Activated CD4-positive, CD25-positive, alpha-beta regulatory T cell (primary cell): ENCODE data around the gene NAA25.
A peak's percentile ranks its signal among the peaks of the same experiment; 100 is the strongest.
"Not testable (repeated sequence)": the region's sequence is repeated elsewhere in the genome, so short reads cannot be mapped to it uniquely, and the experiment has no call there.

Experiments used
- DNase-seq, 4 experiments: peaks; one replicate each; lab custom pipeline; 2025; lab: John Stamatoyannopoulos, UW

The NAA25 gene

DNA sequence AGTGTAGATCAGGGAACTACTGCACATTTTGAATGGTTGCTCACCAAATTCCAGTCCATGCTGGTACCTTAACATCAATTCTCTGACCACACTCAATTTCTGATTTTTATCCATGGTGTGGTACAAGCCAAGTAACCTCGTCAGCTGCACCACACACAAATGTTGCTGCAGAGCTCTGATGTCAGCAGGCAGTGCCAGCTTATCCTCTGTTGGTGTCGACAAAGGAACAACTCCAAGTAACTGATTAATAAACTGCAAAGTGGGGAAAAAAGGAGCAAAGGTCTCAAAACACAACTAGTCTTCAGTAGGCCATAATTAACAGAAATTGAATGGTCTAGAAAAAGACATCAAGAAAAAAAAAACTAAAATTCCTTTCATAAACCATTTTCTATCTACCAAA is 47.4 kb downstream of the NAA25 start:
- DNase-seq, result no peak

DNA sequence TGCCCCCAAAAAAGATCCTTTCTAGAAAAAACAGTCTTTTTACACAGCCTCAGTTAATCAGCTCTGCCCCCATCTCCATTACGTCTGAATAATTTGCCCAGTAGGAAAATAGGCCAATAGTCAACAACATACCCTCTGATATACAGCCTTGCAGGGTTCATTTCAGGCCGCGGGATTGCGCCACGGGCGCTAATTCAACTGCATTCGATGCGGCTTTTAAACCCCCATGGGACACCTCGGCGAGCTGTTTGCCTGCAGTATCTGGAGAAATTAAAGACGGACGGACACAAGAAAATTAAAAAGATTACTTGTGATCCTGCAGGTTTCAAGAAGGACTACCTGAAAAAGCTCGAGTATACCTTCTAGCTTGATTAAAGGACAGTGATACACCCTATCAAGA is 59.2 kb downstream of the NAA25 start:
- DNase-seq, result no peak

DNA sequence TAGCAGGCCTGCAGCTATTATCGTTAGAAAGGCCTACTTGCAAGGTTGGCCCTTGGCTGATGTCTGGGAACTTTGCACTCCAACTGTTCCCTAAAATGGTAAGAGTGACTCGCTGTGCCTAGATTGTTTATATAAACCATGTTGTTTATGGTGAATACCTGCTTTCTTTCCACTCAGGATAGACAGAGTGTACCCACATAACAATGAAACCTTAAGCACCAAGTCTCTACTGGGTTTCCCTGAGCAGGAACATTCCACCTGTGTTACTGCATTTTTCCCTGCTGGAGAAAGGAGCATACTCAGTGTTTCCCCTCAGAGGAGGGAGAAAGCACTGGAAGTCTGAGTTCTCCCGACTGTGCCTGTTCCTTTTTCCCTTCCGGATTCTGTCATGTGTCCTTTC is 62.6 kb downstream of the NAA25 start:
- DNase-seq, result no peak

DNA sequence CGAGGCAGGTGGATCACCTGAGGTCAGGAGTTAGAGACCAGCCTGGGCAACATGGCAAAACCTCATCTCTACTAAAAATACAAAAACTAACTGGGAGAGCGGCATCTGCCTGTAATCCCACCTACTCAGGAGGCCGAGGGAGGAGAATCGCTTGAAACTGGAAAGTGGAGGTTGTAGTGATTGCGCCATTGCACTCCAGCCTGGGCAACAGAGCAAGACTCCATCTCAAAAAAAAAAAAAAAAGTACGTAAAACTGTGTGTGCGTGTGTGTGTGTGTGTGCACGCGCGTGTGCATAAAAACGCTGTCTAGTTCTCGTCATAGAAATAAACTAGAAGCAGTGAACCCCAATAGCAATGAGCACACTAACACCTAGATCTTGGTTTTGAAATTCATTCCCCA is 72.0 kb downstream of the NAA25 start:
- DNase-seq, result not testable (repeated sequence)

DNA sequence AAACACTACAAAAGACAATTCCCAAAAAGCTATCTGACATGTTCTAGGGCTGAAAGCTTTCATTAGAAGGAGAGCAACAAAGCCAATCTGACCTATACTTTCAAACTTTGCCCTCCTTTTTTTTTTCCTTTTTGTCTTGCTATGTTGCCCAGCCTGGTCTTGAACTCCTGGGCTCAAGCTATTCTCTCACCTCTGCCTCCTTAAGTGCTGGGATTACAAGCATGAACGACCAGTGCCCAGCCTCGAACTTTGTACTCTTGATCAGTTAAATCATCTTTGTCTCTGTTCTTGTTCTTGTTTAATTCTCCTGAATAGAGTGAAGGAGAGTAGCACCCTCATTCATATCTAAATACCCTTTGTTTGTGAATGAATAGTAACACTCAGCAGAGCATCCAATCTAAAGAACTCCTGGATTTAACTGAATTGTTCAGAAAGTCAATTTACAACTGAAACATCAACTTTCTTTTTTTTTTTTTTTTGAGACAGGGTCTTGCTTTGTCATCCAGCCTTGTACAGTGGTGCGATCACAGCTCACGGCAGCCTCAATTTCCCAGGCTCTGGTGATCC is 73.3 kb downstream of the NAA25 start:
- no peak for DNase-seq

DNA sequence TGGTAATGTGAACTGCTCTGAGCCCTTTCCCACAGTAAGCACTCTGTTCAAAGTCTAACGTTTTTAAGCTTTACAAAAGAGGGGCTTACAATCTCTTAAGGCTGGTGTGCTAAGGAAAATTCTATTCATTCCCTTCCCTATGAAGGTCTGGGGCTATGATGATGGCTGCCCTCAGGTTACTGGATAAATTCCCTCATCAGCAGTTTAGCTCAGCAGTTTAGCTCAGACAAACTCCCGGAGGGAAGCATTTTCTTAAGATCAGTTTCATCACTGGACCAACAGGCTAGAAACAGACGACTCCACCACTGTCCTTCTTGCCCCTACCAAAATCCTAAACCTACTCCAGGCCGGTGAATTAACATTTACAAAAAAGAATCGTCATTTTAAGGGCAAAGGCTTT is 76.3 kb downstream of the NAA25 start:
- no peak for DNase-seq

DNA sequence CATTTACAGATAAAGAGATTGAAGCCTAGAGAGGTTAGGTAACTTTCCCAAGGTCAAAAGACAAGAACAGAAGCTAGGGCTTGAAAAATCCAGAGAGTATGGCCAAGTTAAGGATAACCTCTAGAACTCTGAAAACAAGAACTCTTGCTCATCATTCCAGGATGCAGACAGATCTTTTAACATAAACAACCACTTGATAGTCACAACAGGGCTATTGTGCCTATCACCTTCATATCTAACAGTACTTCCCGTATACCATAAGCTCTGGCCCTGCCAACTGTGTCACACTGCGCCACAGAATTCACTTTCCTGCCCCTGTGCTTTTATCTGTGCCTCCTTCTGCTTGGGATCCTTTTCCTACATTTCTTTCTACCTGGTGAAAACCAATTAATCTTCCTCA is 77.1 kb downstream of the NAA25 start:
- DNase-seq, result no peak

DNA sequence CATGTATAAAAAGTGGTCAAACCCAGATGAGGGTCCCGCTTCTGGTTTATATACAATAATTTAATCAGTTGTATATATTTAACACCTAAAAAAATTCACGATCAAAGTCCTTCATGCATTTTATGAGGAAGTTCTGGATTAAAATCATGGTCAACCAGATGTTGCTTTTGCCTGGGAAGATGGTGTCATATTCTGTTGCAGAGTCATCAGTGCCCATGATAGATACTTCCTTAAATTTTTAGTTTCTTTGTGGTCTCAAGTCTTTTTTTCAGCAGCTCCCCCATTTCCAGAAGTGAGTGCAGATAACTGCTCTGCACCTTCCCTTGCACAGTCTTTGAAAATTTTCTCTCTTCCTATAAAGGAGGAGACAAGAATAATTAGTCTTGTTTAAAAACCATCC is 79.3 kb downstream of the NAA25 start:
- no peak for DNase-seq

DNA sequence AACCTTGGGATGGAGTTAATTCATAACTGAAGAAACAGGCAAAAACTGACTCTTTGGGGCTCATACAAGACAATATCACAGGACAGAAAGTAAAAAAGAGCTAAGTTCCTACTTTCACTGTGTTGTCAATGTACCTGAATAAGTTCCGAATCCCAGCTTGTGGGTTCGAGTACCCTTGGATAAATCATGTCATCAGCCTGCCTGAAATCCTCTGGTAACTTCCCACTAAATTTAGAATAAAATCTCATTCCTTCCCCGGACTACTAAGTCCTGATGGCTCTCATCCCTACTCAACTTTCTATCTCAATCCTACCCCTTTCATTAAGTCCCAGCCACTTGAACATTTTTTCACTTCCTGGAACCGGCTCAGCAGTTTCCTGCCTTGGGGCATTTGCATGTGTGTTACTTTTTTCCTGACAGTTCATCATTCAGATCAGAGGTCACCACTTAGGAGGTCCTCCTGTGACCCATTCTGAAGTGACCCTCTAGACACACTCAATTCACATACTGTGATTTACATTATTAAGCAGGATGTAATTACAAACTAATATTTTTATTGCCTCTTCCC is 82.7 kb downstream of the NAA25 start:
- DNase-seq, result no peak

DNA sequence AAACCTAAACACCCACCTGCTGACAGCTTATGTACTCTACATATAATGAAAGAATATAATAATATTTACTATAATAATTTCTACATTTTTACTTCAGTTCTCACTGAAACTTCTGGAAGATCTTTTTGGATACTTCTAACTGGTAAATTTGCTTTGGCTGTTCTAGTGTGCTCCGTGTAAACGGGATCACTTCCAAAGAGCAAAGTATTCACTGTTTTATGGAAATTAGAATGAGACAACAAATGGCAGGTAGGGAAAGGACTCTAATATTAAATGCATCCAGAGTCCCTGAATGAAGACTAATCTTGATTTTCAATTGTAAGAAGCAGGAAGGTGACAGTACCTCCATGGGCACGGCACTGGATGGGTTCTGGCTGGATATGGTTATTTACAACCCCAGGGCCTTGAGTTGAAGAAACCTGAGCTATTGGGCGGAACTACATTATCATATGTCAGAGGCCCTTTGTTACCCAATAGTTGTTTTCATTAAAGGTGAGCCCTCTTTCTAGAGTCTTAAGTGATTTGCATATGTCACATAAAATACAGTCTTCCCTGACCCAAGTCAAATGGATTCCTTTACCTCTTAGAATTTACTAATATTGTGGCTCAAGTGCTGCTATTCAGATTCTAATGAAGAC is 84.7 kb downstream of the NAA25 start:
- no peak for DNase-seq

DNA sequence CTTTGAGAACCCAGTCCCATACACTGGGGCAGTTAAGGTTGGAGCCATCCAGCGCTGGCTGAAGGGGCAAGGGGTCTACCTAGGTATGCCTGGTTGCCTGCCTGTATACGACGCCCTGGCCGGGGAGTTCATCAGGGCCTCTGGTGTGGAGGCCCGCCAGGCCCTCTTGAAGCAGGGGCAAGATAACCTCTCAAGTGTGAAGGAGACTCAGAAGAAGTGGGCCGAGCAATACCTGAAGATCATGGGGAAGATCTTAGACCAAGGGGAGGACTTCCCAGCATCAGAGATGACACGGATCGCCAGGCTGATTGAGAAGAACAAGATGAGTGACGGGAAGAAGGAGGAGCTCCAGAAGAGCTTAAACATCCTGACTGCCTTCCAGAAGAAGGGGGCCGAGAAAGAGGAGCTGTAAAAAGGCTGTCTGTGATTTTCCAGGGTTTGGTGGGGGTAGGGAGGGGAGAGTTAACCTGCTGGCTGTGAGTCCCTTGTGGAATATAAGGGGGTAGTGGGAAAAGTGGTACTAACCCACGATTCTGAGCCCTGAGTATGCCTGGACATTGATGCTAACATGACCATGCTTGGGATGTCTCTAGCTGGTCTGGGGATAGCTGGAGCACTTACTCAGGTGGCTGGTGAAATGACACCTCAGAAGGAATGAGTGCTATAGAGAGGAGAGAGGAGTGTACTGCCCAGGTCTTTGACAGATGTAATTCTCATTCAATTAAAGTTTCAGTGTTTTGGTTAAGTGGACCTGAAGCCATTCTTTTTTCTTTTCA is 86.2 kb downstream of the NAA25 start:
- DNase-seq, result no peak

DNA sequence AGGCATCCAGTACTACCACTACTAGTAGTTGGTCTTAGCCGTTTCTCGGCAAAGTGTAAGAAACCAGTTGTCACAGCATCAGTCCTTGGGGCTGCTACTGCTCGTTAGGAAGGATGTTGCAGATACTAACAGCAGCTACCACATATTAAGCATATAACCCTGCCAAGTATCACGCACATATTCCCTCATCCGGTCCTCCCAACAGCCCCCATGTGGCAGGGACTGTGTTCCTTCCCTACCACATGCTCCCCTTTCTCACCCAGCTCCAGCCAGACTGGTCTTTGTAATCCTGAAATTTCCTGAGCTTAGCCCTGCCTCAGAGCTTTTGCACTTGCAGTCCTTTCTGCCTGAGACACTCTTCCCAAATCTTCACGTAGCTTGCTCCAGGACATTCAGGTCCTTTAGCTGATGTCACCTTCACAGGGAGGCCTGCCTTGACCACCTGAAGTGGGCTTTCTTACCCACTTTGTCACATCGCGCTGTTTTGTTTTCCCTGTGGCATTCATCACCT is 87.6 kb downstream of the NAA25 start:
- DNase-seq, result no peak

DNA sequence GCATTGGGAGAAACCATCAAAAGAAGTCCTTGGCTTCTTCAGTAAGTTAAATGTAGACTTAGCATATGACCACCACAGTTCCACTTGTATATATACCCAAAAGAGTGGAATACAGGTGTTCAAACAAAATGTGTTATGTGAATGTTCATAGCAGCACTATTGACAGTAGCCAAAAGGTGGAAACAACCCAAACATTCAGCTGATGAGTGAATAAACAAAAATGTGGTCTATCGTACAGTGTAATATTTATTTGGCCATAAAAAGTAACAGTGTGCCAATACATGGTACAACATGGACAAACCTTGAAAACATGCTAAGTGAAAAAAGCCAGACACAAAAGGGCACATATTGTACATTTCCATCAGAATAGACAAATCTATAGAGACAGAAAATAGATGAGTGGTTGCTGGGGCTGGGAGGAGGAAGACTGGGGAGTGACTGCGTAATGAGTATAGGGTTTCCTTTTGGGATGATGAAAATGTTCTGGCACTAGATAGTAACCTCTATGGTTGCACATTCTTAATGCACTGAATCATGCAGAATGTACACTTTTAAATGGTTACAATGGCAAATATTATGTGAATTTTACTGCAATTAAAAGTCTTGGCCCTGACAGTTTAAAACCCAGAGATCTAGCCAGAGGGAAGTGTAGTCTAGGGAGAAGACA is 89.9 kb downstream of the NAA25 start:
- no peak for DNase-seq

DNA sequence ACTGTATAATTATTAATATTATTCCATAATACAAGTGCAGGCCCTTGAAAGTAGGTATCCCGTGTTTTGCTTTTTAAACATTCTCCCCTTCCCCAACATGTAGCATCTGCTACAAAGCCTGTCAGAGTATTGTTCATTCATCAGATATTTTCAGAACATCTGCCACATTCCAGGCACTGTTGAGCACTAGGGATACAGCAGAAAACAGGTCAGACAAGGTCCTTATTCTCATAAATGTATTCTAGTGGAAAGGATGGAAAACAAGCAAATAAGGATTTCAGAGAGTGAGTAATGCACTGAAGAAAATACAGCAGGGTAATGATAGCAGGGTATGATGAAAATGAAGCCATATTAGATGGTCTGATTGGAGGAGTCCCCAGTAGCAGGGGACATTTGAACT is 91.5 kb downstream of the NAA25 start:
- no peak for DNase-seq

DNA sequence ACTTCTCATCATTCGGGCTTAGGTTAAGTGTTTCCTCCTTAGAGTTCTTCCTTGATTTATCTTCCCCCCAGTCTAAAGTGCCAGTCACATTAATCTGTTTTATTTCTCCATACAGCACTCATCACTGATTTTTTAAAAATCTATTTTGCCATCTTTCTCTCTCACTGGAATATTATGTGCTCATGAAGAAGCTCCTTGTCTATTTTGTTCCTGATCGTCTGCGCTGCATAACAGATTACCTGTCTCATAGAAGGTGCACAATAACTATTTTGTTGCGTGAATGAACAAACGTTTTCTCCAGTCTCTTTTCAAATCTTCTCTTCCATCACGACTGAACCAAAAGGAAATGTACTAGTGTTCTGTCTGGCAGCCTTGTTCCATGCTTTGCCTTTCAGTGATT is 92.6 kb downstream of the NAA25 start:
- no peak for DNase-seq

DNA sequence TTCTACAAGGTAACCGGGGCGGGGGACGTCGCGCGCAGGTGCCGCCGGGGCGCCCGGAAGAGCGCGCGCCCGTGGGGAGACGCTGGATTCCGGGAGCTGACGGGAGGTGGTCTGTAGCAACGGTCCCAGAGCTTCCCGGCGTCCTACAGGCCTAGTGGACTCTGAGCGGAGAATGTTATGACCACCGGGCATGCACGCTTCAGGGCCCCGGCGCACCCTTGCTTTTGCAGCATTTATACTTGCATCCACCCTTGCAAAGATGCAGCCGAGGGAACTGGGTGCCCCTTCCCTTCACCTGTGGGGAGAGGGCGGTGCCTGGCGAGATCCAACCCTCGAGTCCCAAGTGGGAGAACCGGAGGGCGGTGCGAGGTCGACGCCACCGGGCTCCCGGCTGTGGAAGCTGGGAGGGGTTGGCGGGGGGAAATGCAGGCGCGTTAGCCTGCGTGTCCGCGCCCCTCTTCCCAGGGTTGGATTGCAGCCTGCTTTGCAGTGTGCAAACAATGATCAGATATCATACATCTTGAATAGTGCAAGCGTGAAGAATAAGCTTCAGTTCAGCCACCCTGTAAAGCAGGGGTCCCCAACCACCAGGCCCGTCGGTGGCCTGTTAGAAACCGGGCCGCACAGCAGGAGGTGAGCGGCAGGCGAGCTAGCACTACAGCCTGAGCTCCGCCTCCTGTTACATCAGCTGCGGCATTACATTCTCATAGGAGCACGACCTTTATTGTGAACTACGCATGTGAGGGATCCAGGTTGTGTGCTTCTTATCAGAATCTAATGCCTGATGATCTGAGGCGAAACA is 94.8 kb downstream of the NAA25 start:
- DNase-seq, result peak in 3 of 4 experiments; percentile 35 to 56 (median 47)

DNA sequence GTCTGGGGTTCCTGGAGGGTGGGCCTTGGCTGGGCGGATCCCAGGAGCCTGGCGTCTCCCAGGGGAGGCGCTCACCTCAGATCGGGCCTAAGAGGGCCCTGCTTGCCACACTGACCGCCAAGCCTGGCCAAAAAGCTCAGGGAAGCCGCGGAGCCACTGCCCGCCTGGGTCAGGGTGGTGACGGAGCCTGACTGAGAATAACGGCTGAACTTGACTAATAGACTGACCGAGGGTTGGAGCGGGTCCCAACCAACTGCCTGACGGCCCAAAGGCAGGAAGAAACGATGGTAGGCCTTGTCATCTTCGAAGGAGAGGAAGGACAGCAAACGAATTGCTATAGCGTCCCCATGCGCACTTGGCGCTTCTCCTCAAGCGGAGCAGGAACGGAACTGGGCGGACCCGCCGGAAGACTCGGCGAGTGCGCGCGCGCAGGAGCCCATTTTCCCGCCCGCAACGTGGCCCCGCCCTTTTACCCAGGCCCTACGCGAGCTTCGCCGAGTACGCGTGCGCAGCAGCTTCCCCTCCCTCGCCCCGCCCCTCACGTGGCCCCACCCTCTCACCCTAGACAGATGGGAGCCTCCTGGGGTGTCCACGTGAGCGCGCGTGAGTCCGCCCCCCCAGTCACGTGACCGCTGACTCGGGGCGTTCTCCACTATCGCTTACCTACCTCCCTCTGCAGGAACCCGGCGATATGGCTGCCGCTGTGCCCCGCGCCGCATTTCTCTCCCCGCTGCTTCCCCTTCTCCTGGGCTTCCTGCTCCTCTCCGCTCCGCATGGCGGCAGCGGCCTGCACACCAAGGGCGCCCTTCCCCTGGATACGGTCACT is 95.6 kb downstream of the NAA25 start, which contains the start of the genes ERP29 and TMEM116:
Gene ERP29 (plus strand): TSS at position 652 of the 826 bp plus-strand sequence. CDS start 40 bp downstream, at position 692.
Gene TMEM116 (minus strand): TSS at position 391 of the 826 bp plus-strand sequence. CDS start 7,895 bp downstream, outside the sequence.
- DNase-seq, result peak; percentile 99 to 100 (median 100)

DNA sequence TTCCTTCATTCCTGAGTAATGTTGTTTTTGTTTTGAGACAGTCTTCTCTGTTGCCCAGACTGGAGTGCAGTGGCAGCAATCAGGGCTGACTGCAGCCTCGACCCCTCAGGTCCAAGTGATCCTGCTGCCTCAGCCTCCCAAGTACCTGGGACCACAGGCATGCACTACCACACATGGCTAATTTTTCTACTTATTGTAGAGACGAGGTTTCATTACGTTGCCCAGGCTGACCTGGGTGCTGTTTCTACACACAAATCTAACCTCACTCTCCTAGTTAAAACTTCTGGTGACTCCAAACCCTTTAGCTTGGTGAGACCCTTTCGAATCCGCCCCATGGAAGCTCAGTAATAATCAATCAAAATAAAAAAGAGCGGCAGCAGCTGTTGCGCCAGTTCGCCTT is 96.9 kb downstream of the NAA25 start:
- no peak for DNase-seq

DNA sequence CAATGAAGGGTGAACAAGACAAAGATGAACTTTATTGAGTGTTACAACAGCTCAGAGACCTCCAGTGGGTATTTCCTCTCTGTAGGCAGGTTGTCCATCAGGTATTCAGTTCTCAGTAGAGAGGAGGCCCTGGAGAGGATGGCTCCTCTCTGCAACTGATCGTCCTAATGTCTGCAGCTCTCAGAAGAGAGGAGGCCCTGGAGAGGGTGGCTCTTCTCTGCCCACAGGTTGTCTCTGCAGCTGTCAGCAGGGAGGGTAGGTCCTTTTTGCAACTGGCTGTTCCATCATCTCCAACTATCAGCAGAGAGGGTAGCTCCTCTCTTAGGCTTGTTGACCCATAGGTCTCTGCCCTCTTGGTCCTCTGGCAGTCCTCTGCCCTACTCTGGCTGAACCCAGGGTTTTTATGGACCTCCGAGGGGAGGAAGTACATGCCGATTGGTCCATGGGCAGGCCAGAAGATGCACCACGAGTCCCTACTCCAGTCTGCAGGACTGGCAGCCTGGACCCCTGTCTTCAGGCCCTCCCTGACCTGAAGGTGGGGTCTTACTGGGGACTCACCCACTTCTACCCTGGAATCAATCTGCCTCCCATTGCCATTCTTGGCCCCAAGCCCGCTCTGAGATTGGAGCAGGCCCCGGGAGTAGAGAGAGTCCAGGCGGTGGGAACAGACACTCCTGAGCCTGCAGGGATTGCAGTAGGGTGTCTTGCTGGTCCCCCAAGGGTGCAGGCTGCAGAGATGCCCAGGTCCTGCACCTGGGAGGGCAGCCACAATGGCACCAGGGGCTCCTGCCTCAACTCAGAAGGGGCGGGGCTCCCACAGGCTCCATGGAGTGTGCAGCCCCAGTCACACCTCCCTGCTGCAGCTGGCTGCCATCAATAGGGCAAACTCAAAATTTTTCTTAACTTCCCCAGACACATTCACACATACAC is 97.9 kb downstream of the NAA25 start:
- no peak for DNase-seq
